Lower leg skin (tissue), 3 donors: ENCODE measurements around the gene MVB12A.

Experiments
- POLR2A ChIP-seq, 2 donors: fragments of 450-650 bp; IDR thresholded peaks; one replicate each; pipeline ENCODE4 v1.6.1; 2016 to 2017; ENCODE audit warnings: antibody characterized with exemption in 2 of 2, mild to moderate bottlenecking in 1 of 2, moderate library complexity in 1 of 2
- TF ChIP-seq, protein P1 (sequence below), 3 donors: fragments of 450-650 bp; IDR thresholded peaks; one replicate each; pipeline ENCODE4 v1.5.1; 2016; ENCODE audit warnings: antibody characterized with exemption in 3 of 3, mild to moderate bottlenecking in 3 of 3, moderate library complexity in 2 of 3

DNA sequence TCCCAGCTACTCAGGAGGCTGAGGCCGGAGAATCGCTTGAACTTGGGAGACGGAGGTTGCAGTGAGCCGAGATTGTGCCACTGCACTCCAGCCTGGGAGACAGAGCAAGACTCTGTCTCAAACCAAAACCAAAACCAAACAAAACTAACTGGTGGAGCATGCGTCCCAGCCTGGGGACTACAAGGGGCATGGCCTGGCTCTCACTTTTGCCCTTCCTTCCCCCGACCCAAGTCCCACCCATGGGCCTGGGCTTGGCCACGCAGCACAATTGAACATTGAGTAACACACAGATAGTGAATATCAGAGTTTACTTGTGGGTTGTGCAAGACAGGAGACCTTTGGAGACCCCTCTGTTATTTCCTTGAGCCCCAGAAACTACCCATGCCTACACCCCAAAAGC is 15.4 kb downstream of the MVB12A start:
- TF ChIP-seq POLR2A (IDR thresholded peaks at IDR 0.05), result no peak
- TF ChIP-seq, protein P1, sequence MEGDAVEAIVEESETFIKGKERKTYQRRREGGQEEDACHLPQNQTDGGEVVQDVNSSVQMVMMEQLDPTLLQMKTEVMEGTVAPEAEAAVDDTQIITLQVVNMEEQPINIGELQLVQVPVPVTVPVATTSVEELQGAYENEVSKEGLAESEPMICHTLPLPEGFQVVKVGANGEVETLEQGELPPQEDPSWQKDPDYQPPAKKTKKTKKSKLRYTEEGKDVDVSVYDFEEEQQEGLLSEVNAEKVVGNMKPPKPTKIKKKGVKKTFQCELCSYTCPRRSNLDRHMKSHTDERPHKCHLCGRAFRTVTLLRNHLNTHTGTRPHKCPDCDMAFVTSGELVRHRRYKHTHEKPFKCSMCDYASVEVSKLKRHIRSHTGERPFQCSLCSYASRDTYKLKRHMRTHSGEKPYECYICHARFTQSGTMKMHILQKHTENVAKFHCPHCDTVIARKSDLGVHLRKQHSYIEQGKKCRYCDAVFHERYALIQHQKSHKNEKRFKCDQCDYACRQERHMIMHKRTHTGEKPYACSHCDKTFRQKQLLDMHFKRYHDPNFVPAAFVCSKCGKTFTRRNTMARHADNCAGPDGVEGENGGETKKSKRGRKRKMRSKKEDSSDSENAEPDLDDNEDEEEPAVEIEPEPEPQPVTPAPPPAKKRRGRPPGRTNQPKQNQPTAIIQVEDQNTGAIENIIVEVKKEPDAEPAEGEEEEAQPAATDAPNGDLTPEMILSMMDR (IDR thresholded peaks at IDR 0.05), result no peak
